ENCODE measurements around the gene STRA8. TPM values are rescaled to one million over a fixed set of nuclear protein-coding genes. Genes with fewer than 3 reads are reported as not detected.
"Not testable (repeated sequence)": the region's sequence is repeated elsewhere in the genome, so short reads cannot be mapped to it uniquely, and the experiment has no call there.

Gene STRA8
- total RNA-seq, 1 donor from 2014 or later: not detected

DNA sequence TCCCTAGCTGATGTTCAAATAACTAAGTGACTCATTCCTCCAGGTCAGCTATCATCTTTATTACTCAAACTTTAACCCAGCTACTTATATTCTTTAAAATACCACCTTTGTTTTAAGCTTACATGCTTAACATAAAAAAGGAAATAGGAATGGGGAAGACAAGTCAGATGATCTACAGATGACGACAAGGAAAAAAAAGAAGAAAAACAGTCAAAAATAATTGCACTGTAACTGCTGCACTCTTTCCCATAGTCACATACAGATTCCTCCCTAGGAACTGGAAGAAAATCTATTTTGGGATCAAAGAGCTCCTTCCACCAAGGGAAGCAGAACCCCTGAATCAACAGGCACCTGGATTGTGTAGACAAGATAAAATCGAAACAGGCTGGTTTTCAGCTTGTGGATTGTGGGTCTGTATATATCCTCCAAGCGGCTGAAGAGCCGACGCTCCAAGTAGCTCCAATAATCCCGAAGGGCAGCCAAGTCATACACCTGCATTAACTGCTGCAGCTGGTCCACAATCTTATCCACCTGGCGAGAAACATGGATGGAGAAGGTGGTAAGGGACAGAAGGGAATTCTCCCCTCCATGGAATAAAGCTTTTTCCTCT lies 24.3 kb upstream of the STRA8 start:
- Mint-ChIP-seq H3K27ac (no peak overlapping the region), H3K4me1 (peaks cover 10% of the 10 kb centered on the region), H3K9me3 (no peaks in the 10 kb centered on the region), H3K4me3 (no peak overlapping the region), H3K36me3 (peaks cover 3% of the 10 kb centered on the region), H3K27me3 (ENCODE audit: low read depth) (no peaks in the 10 kb centered on the region)
- TF ChIP-seq, protein P1, sequence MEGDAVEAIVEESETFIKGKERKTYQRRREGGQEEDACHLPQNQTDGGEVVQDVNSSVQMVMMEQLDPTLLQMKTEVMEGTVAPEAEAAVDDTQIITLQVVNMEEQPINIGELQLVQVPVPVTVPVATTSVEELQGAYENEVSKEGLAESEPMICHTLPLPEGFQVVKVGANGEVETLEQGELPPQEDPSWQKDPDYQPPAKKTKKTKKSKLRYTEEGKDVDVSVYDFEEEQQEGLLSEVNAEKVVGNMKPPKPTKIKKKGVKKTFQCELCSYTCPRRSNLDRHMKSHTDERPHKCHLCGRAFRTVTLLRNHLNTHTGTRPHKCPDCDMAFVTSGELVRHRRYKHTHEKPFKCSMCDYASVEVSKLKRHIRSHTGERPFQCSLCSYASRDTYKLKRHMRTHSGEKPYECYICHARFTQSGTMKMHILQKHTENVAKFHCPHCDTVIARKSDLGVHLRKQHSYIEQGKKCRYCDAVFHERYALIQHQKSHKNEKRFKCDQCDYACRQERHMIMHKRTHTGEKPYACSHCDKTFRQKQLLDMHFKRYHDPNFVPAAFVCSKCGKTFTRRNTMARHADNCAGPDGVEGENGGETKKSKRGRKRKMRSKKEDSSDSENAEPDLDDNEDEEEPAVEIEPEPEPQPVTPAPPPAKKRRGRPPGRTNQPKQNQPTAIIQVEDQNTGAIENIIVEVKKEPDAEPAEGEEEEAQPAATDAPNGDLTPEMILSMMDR (IDR thresholded peaks at IDR 0.05; ENCODE audit: unreplicated experiment): no peak
- DNase-seq (ENCODE audit: low spot score in 2 of 2, unreplicated experiment in 2 of 2): no peak

- DNase-seq (ENCODE audit: low spot score in 2 of 2, unreplicated experiment in 2 of 2): no peak
- Mint-ChIP-seq H3K27ac (peak overlapping the region; percentile 77), H3K36me3 (peaks cover 3% of the 10 kb centered on the region), H3K4me3 (peak overlapping the region; percentile 96), H3K27me3 (ENCODE audit: low read depth) (no peaks in the 10 kb centered on the region), H3K4me1 (peaks cover 10% of the 10 kb centered on the region), H3K9me3 (no peaks in the 10 kb centered on the region)
- TF ChIP-seq, protein P1 (IDR thresholded peaks at IDR 0.05; ENCODE audit: unreplicated experiment): no peak
Measured at GRCh38 chr7:135210888-135211178, 22.8 kb upstream of the STRA8 start.

DNA sequence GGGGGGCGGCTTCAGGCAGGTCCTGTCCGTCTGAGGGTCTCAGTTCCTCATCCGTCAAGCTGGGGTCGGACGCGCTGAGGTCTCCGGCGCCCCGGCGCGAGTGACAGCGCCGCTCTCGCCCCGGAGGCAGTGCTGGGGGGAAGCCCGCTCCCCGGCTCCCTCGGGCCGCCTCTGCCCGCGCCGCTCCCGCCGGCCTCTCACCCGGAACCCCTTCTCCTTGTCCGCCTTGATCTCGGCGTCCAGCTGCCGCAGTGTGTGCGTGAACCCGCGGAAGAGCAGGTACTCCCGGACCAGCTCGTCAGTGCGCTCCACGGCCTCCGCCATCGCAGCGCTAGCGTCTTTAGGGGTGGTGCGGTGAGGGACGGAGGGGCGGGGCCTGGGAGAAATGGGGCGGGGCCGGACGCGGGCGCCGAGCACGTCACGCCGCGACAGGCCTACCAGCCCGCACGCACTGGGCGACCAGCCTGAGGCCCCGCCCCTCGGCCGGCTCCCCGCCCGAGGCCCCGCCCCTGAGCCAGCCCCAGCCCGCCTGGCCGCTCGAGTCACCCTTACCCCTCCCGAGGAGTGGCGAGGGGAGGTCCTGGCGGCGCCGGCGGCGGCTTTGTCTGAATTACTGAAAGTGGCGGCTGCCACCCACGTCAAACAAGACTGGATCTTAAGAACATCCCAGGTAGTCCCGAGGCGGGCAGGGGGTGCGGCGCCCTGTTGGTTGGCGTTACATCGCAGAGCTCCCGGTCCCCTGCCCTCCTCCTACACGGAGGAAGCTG lies 22.3 kb upstream of the STRA8 start, which contains the start of gene WDR91:
WDR91 (minus strand) TSS at position 348 of the 767 bp plus-strand sequence; CDS start at position 324, 24 bp downstream.
- peak; percentile 91 to 95 for DNase-seq (ENCODE audit: low spot score in 2 of 2, unreplicated experiment in 2 of 2)
- TF ChIP-seq, protein P1 (IDR thresholded peaks at IDR 0.05; ENCODE audit: unreplicated experiment): no peak
- no peaks in the 10 kb centered on the region for H3K9me3 Mint-ChIP-seq
- H3K4me3 Mint-ChIP-seq: peak within 1 kb of the TSS; percentile 96
- H3K27me3 Mint-ChIP-seq (ENCODE audit: low read depth): no peaks in the 10 kb centered on the region
- H3K36me3 Mint-ChIP-seq: peaks cover under 1% of the 10 kb centered on the region
- H3K27ac Mint-ChIP-seq: peak within 1 kb of the TSS; percentile 96
- peaks cover 10% of the 10 kb centered on the region for H3K4me1 Mint-ChIP-seq

DNA sequence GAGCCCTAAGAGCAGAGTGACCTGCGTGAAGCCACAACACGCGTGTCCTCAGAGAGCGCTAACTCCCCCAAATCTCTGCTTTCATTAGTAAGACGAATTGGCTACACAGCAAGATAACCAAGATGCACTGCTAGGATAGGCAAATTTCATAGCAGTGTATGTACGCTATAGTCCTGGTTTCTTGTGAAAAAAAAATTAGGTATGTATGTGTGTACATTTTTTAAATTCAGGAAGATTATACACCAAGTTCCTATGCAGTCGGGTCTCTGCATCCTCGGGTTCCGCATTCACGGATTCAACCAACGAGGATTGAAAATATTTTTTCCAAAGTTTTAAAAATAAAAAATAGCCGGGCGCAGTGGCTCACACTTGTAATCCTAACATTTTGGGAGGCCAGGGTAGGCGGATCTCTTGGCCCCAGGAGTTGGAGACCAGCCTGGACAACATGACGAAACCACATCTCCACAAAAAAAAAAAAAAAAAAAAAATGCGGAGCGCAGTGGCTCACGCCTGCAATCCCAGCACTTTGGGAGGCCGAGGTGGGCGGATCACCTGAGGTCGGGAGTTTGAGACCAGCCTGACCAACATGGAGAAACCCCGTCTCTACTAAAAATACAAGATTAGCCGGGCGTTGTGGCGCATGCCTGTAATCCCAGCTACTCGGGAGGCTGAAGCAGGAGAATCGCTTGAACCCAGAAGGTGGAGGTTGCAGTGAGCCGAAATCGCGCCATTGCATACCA lies 21.5 kb upstream of the STRA8 start:
- peak overlapping the region; percentile 91 for H3K27ac Mint-ChIP-seq
- H3K9me3 Mint-ChIP-seq; DNase-seq (ENCODE audit: low spot score in 2 of 2, unreplicated experiment in 2 of 2); H3K36me3 Mint-ChIP-seq; H3K27me3 Mint-ChIP-seq (ENCODE audit: low read depth): not testable (repeated sequence)
- H3K4me3 Mint-ChIP-seq: peak overlapping the region; percentile 96
- peaks cover 10% of the 10 kb centered on the region for H3K4me1 Mint-ChIP-seq

GRCh38 chr7:135213831-135214230 lies 19.8 kb upstream of the STRA8 start:
- no peaks in the 10 kb centered on the region for H3K9me3 Mint-ChIP-seq
- TF ChIP-seq, protein P1 (IDR thresholded peaks at IDR 0.05; ENCODE audit: unreplicated experiment): no peak
- DNase-seq (ENCODE audit: low spot score in 2 of 2, unreplicated experiment in 2 of 2): no peak
- no peak overlapping the region for H3K27ac Mint-ChIP-seq
- no peaks in the 10 kb centered on the region for H3K36me3 Mint-ChIP-seq
- peaks cover 3% of the 10 kb centered on the region for H3K4me1 Mint-ChIP-seq
- H3K27me3 Mint-ChIP-seq (ENCODE audit: low read depth): no peaks in the 10 kb centered on the region
- no peak overlapping the region for H3K4me3 Mint-ChIP-seq

DNA sequence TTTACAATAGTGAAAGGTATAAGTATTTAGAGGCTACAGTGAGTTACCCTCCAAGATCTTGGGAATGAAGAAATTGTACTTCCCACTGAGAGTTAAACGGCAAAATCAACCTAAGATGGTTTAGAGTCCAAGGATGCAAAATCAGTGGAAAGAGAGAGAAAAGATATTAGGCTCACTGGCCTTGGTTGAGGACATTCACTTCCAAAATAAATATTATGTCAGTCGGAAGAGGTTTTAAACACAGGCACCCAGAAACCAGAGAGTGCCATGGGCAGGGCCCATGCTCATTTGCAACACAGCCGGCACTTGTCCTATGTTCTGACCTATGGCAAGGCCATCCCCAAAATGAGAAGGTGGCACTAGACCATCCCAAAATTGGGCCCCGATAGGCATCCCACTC lies 18.5 kb upstream of the STRA8 start:
- Mint-ChIP-seq H3K27ac (no peak overlapping the region), H3K4me1 (peaks cover 2% of the 10 kb centered on the region), H3K27me3 (ENCODE audit: low read depth) (no peaks in the 10 kb centered on the region), H3K9me3 (peaks cover 1% of the 10 kb centered on the region), H3K36me3 (no peaks in the 10 kb centered on the region), H3K4me3 (no peak overlapping the region)
- DNase-seq (ENCODE audit: low spot score in 2 of 2, unreplicated experiment in 2 of 2): no peak
- TF ChIP-seq, protein P1 (IDR thresholded peaks at IDR 0.05; ENCODE audit: unreplicated experiment): no peak
